PFSK-1 (cell line): ENCODE measurements around the gene TBC1D22A.

ENCODE experiments used
- FOXP2 ChIP-seq: optimal IDR thresholded peaks from 2 replicates; pipeline ENCODE3; 2011; ENCODE audit warnings: borderline replicate concordance, control low read depth, inconsistent platforms; ENCODE audit not compliant: insufficient read depth; ENCODE audit errors: extremely low read length, extremely low read depth
- POLR2AphosphoS5 ChIP-seq: IDR thresholded peaks from 2 replicates; pipeline ENCODE4 v1.6.1; 2012; ENCODE audit warnings: low read depth, mild to moderate bottlenecking, control low read depth, low read length, moderate library complexity
- SIN3A ChIP-seq: IDR thresholded peaks from 2 replicates; pipeline ENCODE4 v1.6.1; 2012; ENCODE audit warnings: mild to moderate bottlenecking, low read length, moderate library complexity, borderline replicate concordance; ENCODE audit not compliant: insufficient read depth
- TAF1 ChIP-seq: IDR thresholded peaks from 2 replicates; pipeline ENCODE4 v1.6.1; 2012; ENCODE audit warnings: low read length, control low read depth, borderline replicate concordance; ENCODE audit not compliant: insufficient read depth
- TF ChIP-seq, protein P1 (sequence below), 2 experiments: IDR thresholded peaks; 2 replicates each; pipeline versions ENCODE4 v1.6.1 to v1.8.0; 2011 to 2012; ENCODE audit warnings: low read depth in 2 of 2, low read length in 2 of 2, control low read depth in 1 of 2, inconsistent platforms in 1 of 2, mild to moderate bottlenecking in 1 of 2, moderate library complexity in 1 of 2; ENCODE audit not compliant: insufficient read depth in 1 of 2

Gene TBC1D22A

GRCh38 chr22:47000256-47000655 lies 237.8 kb downstream of the TBC1D22A start:
- TF ChIP-seq POLR2AphosphoS5 (no peak), SIN3A (no peak), FOXP2 (no peak), TAF1 (no peak)
- TF ChIP-seq, protein P1, sequence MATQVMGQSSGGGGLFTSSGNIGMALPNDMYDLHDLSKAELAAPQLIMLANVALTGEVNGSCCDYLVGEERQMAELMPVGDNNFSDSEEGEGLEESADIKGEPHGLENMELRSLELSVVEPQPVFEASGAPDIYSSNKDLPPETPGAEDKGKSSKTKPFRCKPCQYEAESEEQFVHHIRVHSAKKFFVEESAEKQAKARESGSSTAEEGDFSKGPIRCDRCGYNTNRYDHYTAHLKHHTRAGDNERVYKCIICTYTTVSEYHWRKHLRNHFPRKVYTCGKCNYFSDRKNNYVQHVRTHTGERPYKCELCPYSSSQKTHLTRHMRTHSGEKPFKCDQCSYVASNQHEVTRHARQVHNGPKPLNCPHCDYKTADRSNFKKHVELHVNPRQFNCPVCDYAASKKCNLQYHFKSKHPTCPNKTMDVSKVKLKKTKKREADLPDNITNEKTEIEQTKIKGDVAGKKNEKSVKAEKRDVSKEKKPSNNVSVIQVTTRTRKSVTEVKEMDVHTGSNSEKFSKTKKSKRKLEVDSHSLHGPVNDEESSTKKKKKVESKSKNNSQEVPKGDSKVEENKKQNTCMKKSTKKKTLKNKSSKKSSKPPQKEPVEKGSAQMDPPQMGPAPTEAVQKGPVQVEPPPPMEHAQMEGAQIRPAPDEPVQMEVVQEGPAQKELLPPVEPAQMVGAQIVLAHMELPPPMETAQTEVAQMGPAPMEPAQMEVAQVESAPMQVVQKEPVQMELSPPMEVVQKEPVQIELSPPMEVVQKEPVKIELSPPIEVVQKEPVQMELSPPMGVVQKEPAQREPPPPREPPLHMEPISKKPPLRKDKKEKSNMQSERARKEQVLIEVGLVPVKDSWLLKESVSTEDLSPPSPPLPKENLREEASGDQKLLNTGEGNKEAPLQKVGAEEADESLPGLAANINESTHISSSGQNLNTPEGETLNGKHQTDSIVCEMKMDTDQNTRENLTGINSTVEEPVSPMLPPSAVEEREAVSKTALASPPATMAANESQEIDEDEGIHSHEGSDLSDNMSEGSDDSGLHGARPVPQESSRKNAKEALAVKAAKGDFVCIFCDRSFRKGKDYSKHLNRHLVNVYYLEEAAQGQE (IDR thresholded peaks at IDR 0.05; ENCODE audit: insufficient read depth in 1 of 2, low read depth in 2 of 2, low read length in 2 of 2), result no peak

- no peak for TF ChIP-seq TAF1
- no peak for TF ChIP-seq FOXP2
- TF ChIP-seq SIN3A, result no peak
- TF ChIP-seq, protein P1 (IDR thresholded peaks at IDR 0.05; ENCODE audit: insufficient read depth in 1 of 2, low read depth in 2 of 2, low read length in 2 of 2), result no peak
- no peak for TF ChIP-seq POLR2AphosphoS5
Measured at GRCh38 chr22:47000888-47001287, 238.4 kb downstream of the TBC1D22A start.

DNA sequence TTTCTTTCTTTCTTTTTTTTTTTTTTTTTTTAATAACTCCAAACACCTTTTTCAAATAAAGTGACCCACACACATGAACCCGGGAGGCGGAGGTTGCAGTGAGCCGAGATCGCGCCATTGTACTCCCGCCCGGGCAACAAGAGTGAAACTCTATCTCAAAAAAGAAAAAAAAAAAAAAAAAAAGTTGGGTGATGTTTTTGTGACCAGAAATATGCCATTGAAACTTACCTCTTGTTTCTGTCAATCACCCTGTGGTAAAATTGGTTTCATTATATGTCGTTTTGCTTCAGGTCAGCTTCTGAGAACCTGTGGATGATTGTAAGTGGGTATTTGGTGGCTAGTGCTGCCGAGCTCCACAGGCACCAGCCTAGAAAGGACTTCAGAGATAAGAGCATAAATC lies 238.8 kb downstream of the TBC1D22A start:
- TF ChIP-seq FOXP2, result no peak
- TF ChIP-seq TAF1, result no peak
- no peak for TF ChIP-seq POLR2AphosphoS5
- TF ChIP-seq SIN3A, result no peak
- TF ChIP-seq, protein P1 (IDR thresholded peaks at IDR 0.05; ENCODE audit: insufficient read depth in 1 of 2, low read depth in 2 of 2, low read length in 2 of 2), result no peak

DNA sequence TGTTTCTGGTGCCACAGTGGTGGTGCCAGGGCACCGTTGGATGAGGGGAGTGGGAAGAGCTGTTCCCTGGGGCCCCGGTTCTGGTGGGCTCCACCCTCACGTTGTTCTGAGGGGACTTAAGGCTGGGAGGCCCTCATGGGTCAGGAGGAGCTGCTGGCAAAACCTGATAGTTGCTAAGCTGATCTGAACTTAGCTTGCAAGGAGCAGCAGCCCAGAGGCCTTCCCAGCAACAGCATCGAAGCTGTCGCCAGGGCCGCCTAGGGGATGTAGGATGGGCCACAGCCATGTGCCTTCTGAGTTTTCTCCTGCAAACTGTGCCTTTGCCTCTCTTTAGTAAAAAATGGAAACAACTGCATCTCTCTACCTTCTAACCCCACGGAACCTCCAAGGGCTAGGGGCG lies 240.2 kb downstream of the TBC1D22A start:
- TF ChIP-seq, protein P1 (IDR thresholded peaks at IDR 0.05; ENCODE audit: insufficient read depth in 1 of 2, low read depth in 2 of 2, low read length in 2 of 2), result no peak
- TF ChIP-seq FOXP2 (no peak), TAF1 (no peak), SIN3A (no peak), POLR2AphosphoS5 (no peak)
